GOT3 (cell line): ENCODE results near the gene C11orf52.

Experiments used
- DNase-seq: peaks from one replicate; lab custom pipeline; 2025; ENCODE audit warnings: mixed read lengths; lab: John Stamatoyannopoulos, UW

The C11orf52 gene

DNA sequence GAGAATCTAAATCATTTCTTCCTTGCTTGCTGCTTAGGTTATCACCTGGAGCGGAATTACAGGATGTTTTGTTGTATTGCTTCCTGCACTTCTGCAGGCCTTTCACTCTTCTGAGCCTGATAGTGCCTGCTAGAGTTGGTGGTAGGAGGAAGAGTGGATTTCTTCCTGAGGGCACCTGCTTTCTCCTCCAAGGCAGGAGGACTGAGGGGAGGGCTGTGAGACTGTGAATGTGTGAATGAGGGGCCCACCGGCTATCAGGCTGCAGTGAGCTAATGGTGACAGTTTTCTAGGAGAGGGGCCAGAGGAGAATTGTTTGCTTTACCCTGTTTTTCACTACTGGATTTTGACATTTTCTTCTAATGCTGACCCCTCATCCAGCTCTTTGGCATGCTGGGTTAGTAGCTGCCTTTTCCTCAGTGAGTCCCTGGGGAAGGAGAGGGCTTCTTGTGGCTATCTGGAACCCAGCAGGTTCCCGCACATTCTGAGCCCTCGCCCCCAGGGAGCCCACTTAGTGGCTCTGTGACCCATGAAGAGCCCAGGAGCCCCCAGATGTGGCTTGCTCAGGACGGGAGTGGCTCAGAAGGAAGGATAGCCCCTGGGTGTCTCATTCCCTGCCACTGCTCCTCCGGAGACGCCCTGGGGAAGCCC, 57.5 kb downstream of the C11orf52 start:
- no peak for DNase-seq
